IMR-90 (cell line): ENCODE measurements around the gene CKS1B. TPM values are rescaled to one million over a fixed set of nuclear protein-coding genes. Genes with fewer than 3 reads are reported as not detected.

Source experiments
- ATAC-seq: fragments of 200-7000 bp; cut with Tn5 transposase; 2 replicates; pipeline ENCODE4 v1.9.1; 2020; ENCODE audit warnings: low read depth, mild to moderate bottlenecking, moderate library complexity
- BruUV-seq: library from RNA; stranded (reverse); fragments of 400-500 nt; replicated peaks from 2 replicates; lab custom pipeline; 2021; lab: Mats Ljungman, UMichigan
- CTCF ChIA-PET: fragments of 300-600 bp; formaldehyde crosslinking; extraction: SDS; loops from one replicate; lab custom pipeline; 2021; ENCODE audit warnings: antibody characterized with exemption; lab: Yijun Ruan, JAX
- POLR2A ChIA-PET: fragments of 300-600 bp; sonication (Branson Sonifier 250); formaldehyde crosslinking; loops from one replicate; lab custom pipeline; 2022; ENCODE audit warnings: antibody characterized with exemption; ENCODE audit not compliant: unreplicated experiment; lab: Charles Lee
- DNase-seq: peaks from one replicate; pipeline ENCODE4 v3.0.0; 2013
- H2AFZ ChIP-seq: replicated peaks from 2 replicates; pipeline ENCODE3; 2013; ENCODE audit warnings: low read length, mild to moderate bottlenecking; ENCODE audit not compliant: poor library complexity
- H2AK5ac ChIP-seq: 2 replicates; pipeline ENCODE4 v1.6.1; 2013; ENCODE audit warnings: low read depth, low read length, inconsistent platforms
- H2AK9ac ChIP-seq: replicated peaks from 2 replicates; pipeline ENCODE3; 2013; ENCODE audit warnings: mild to moderate bottlenecking, low read depth, low read length, moderate library complexity; ENCODE audit not compliant: poor library complexity
- H2BK120ac ChIP-seq: 2 replicates; pipeline ENCODE4 v1.6.1; 2013; ENCODE audit warnings: low read depth, low read length, inconsistent platforms
- H2BK15ac ChIP-seq: 3 replicates; pipeline ENCODE4 v1.6.1; 2013; ENCODE audit warnings: low read depth, low read length, inconsistent platforms
- H2BK20ac ChIP-seq: 2 replicates; pipeline ENCODE4 v1.6.1; 2013; ENCODE audit warnings: low read depth, mild to moderate bottlenecking, inconsistent platforms, low read length, moderate library complexity
- H2BK5ac ChIP-seq: 2 replicates; pipeline ENCODE4 v1.6.1; 2013; ENCODE audit warnings: mild to moderate bottlenecking, low read depth, low read length, inconsistent platforms; ENCODE audit not compliant: poor library complexity, severe bottlenecking
- H3K14ac ChIP-seq: replicated peaks from 2 replicates; pipeline ENCODE4 v1.6.1; 2013; ENCODE audit warnings: low read depth, low read length, inconsistent platforms
- H3K18ac ChIP-seq: 2 replicates; pipeline ENCODE4 v1.6.1; 2013; ENCODE audit warnings: low read depth, low read length, control low read depth
- H3K23ac ChIP-seq: 2 replicates; pipeline ENCODE4 v1.6.1; 2013; ENCODE audit warnings: low read depth, low read length, inconsistent platforms
- H3K27ac ChIP-seq: 2 replicates; pipeline ENCODE4 v1.5.1; 2013; ENCODE audit warnings: mild to moderate bottlenecking, control low read depth, low read length; ENCODE audit not compliant: insufficient read depth
- H3K27me3 ChIP-seq: 2 replicates; pipeline ENCODE4 v1.6.1; 2013; ENCODE audit warnings: low read length; ENCODE audit not compliant: control insufficient read depth, insufficient read depth
- H3K36me3 ChIP-seq: 2 replicates; pipeline ENCODE4 v1.6.1; 2013; ENCODE audit warnings: low read length, mixed read lengths; ENCODE audit not compliant: control insufficient read depth, insufficient read depth
- H3K4ac ChIP-seq: 2 replicates; pipeline ENCODE4 v1.6.1; 2013; ENCODE audit warnings: low read depth, low read length, inconsistent platforms
- H3K4me1 ChIP-seq: 2 replicates; pipeline ENCODE4 v1.6.1; 2013; ENCODE audit warnings: low read length, mixed read lengths; ENCODE audit not compliant: control insufficient read depth, insufficient read depth
- H3K4me2 ChIP-seq: 2 replicates; pipeline ENCODE4 v1.6.1; 2013; ENCODE audit warnings: low read depth, mild to moderate bottlenecking, control low read depth, low read length, moderate library complexity
- H3K4me3 ChIP-seq: 2 replicates; pipeline ENCODE4 v1.5.1; 2013; ENCODE audit warnings: low read depth, mild to moderate bottlenecking, control low read depth, low read length, moderate library complexity; ENCODE audit not compliant: insufficient read depth
- H3K56ac ChIP-seq: 2 replicates; pipeline ENCODE4 v1.6.1; 2013; ENCODE audit warnings: low read length, inconsistent platforms; ENCODE audit not compliant: insufficient read depth; ENCODE audit errors: extremely low read depth
- H3K79me1 ChIP-seq, 2 experiments: 2 replicates each; pipeline ENCODE4 v1.6.1; 2013; ENCODE audit warnings: low read length in 2 of 2, inconsistent platforms in 1 of 2, low read depth in 1 of 2
- H3K9ac ChIP-seq: 2 replicates; pipeline ENCODE4 v1.6.1; 2013; ENCODE audit warnings: low read depth, low read length, control low read depth
- H3K9me1 ChIP-seq: 2 replicates; pipeline ENCODE4 v1.6.1; 2013; ENCODE audit warnings: low read length, inconsistent platforms; ENCODE audit not compliant: insufficient read depth
- H3K9me3 ChIP-seq: 2 replicates; pipeline ENCODE4 v1.6.1; 2013; ENCODE audit warnings: low read length; ENCODE audit not compliant: control insufficient read depth, insufficient read depth
- H4K20me1 ChIP-seq: 2 replicates; pipeline ENCODE4 v1.6.1; 2013; ENCODE audit warnings: low read length, inconsistent platforms; ENCODE audit not compliant: insufficient read depth
- H4K5ac ChIP-seq: 2 replicates; pipeline ENCODE4 v1.6.1; 2013; ENCODE audit warnings: mild to moderate bottlenecking, low read depth, low read length, control low read depth
- H4K8ac ChIP-seq, 2 experiments: 2 replicates each; pipeline ENCODE4 v1.6.1; 2013; ENCODE audit warnings: low read depth in 2 of 2, low read length in 2 of 2, control low read depth in 1 of 2, inconsistent platforms in 1 of 2
- H4K91ac ChIP-seq: 2 replicates; pipeline ENCODE4 v1.6.1; 2013; ENCODE audit warnings: low read depth, low read length, inconsistent platforms; ENCODE audit not compliant: insufficient read depth
- NFE2L2 ChIP-seq: fragments of 150-350 bp; IDR thresholded peaks from 2 replicates; pipeline ENCODE4 v1.6.1; 2016; ENCODE audit warnings: low read depth, mild to moderate bottlenecking, low read length
- RCOR1 ChIP-seq: IDR thresholded peaks from 2 replicates; pipeline ENCODE4 v1.6.1; 2012; ENCODE audit warnings: mild to moderate bottlenecking, low read length, improper control_type of control experiment; ENCODE audit not compliant: insufficient replicate concordance
- RFX5 ChIP-seq: IDR thresholded peaks from 2 replicates; pipeline ENCODE4 v1.8.0; 2012; ENCODE audit warnings: low read depth, mild to moderate bottlenecking, low read length, moderate library complexity
- USF2 ChIP-seq: fragments of 150-350 bp; IDR thresholded peaks from 2 replicates; pipeline ENCODE4 v1.6.1; 2017; ENCODE audit warnings: mild to moderate bottlenecking, antibody characterized with exemption, low read length, low read depth
- WGBS, 2 experiments: methylation state at CpG; one replicate each; pipeline versions ENCODE4 v1.1.5 to v1.1.7; 2013; ENCODE audit warnings: missing lambda C conversion rate in 2 of 2; ENCODE audit not compliant: insufficient read length in 1 of 2; ENCODE audit errors: extremely low coverage in 2 of 2; 5-methylcytosine and 5-hydroxymethylcytosine counted together
- dilution Hi-C: fragments of 300-500 bp; cut with HindIII; formaldehyde crosslinking; loops from one replicate; pipeline ENCODE4 v1.14.3; 2018; ENCODE audit warnings: low sequenced_read_pairs; ENCODE audit not compliant: unreplicated experiment
- in situ Hi-C: fragments of 300-500 bp; cut with MboI; formaldehyde crosslinking; loops from 3 replicates; pipeline ENCODE4 v1.14.3; 2019; ENCODE audit warnings: low sequenced_read_pairs, inconsistent platforms, mixed read lengths
- intact Hi-C: fragments of 100-400 bp; cut with micrococcal nuclease; formaldehyde crosslinking; loops from 2 replicates; pipeline ENCODE4 v1.10.0; 2022
- polyA plus RNA-seq, 3 experiments: library from polyadenylated mRNA; depleted of rRNA; stranded (reverse); fragments of >200 nt; gene quantifications; 2 replicates each; pipeline ENCODE4 v1.2.3, GENCODE V29; 2012; ENCODE audit warnings: low replicate concordance in 1 of 3
- total RNA-seq: library from RNA; depleted of rRNA; stranded (reverse); fragments of >200 nt; gene quantifications from 2 replicates; pipeline ENCODE4 v1.2.3, GENCODE V29; 2012

The CKS1B gene
- total and polyA plus RNA-seq, 2 of the 4 experiments (the other 2 are of a cell fraction): 140 to 195 TPM

- Histone ChIP-seq H3K14ac (no peak overlapping the region), H3K56ac (no peak overlapping the region), H4K20me1 (peaks cover 14% of the 10 kb centered on the region), H3K4me1 (peaks cover 11% of the 10 kb centered on the region), H3K79me1 (peaks cover 8 to 43% of the 10 kb centered on the region in 2 experiments; a peak in 3 of 4 replicates), H4K91ac (no peak overlapping the region), H2BK120ac (no peak overlapping the region), H2AFZ (no peak overlapping the region), H2AK9ac (no peak overlapping the region), H2AK5ac (no peak overlapping the region), H3K9ac (peak overlapping the region; percentile 20; the same call in 1 of the 2 replicates), H3K4me3 (no peak overlapping the region), H3K27me3 (no peaks in the 10 kb centered on the region), H3K27ac (no peak overlapping the region), H3K9me1 (peaks cover 9% of the 10 kb centered on the region), H2BK20ac (no peak overlapping the region), H3K18ac (no peak overlapping the region), H2BK15ac (no peak overlapping the region), H3K36me3 (peaks cover 18% of the 10 kb centered on the region), H3K4me2 (peak overlapping the region; percentile 90; the same call in 1 of the 2 replicates), H3K9me3 (no peaks in the 10 kb centered on the region), H2BK5ac (no peak overlapping the region), H4K8ac (no peak overlapping the region), H3K23ac (no peak overlapping the region; the same call in 1 of the 2 replicates), H4K5ac (no peak overlapping the region), H3K4ac (no peak overlapping the region)
- CTCF ChIA-PET: no interaction called here
- intact Hi-C loops: no loop called here
- POLR2A ChIA-PET: no interaction called here
- TF ChIP-seq USF2: no peak
- TF ChIP-seq NFE2L2: no peak
- TF ChIP-seq RCOR1: no peak
- no peak for TF ChIP-seq RFX5
- dilution Hi-C loops: no loop called here
- in situ Hi-C loops: loop anchor here (10.0 kb wide), 1 partner anchor 100 kb away; the partner anchor contains the start of gene ADAM15
- no peak for ATAC-seq
- no CpG with 5 or more reads among the region's 3 CpGs for WGBS, 2 experiments
- no peak for DNase-seq
- BruUV-seq: no TSS peak
These were observed 19.9 kb upstream of the CKS1B start for GRCh38 chr1:154954541-154954940.
